ENCODE measurements around the gene C19orf38.
A peak's percentile ranks its signal among the peaks of the same experiment; 100 is the strongest.

DNA sequence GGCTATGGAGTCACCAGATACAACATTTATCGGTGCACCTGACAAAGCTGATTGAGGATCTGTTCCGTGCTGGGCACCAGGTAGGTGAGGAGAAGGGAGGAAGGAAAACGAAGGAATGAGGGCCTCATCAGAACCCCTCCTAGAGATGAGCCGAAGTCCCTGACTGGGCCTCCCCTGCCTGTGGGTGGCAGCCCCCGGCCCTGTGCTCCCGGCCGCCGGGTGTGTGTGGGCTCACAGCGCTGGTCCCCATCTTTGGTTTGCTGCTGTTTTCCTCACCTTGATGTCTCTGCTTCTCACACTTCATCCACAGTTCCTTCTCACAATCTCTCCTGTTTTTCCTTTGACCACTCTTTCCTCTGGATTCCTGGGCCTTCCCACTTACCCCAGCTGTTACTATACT, 45.0 kb upstream of the C19orf38 start:
- TF ChIP-seq, protein P1, sequence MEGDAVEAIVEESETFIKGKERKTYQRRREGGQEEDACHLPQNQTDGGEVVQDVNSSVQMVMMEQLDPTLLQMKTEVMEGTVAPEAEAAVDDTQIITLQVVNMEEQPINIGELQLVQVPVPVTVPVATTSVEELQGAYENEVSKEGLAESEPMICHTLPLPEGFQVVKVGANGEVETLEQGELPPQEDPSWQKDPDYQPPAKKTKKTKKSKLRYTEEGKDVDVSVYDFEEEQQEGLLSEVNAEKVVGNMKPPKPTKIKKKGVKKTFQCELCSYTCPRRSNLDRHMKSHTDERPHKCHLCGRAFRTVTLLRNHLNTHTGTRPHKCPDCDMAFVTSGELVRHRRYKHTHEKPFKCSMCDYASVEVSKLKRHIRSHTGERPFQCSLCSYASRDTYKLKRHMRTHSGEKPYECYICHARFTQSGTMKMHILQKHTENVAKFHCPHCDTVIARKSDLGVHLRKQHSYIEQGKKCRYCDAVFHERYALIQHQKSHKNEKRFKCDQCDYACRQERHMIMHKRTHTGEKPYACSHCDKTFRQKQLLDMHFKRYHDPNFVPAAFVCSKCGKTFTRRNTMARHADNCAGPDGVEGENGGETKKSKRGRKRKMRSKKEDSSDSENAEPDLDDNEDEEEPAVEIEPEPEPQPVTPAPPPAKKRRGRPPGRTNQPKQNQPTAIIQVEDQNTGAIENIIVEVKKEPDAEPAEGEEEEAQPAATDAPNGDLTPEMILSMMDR (IDR thresholded peaks at IDR 0.05 in 8 of 11, conservative IDR thresholded peaks at IDR 0.05 in 3 of 11) = no peak
- TF ChIP-seq POLR2A (IDR thresholded peaks at IDR 0.05) (no peak), POLR2AphosphoS5 (IDR thresholded peaks at IDR 0.05) (peak in 1 of 3 donors; percentile 50)
